Mucosa of rectum (tissue), 2 donors: ENCODE data around the gene KIF1A.

Experiments used
- H3K27ac ChIP-seq, 2 donors: one replicate each; pipeline ENCODE4 v1.7.0; 2013; ENCODE audit warnings: inconsistent platforms in 2 of 2, low read depth in 2 of 2, low read length in 2 of 2
- H3K27me3 ChIP-seq, 2 donors: one replicate each; pipeline ENCODE4 v1.7.0; 2013; ENCODE audit warnings: low read length in 2 of 2; ENCODE audit not compliant: control insufficient read depth in 2 of 2, insufficient read depth in 2 of 2
- H3K36me3 ChIP-seq, 2 donors: one replicate each; pipeline ENCODE4 v1.7.0; 2013; ENCODE audit warnings: low read length in 2 of 2; ENCODE audit not compliant: control insufficient read depth in 2 of 2, insufficient read depth in 2 of 2
- H3K4me1 ChIP-seq, 2 donors: one replicate each; pipeline ENCODE4 v1.7.0; 2013; ENCODE audit warnings: low read length in 2 of 2, mild to moderate bottlenecking in 1 of 2; ENCODE audit not compliant: control insufficient read depth in 2 of 2, insufficient read depth in 2 of 2
- H3K4me3 ChIP-seq, 2 donors: one replicate each; pipeline ENCODE4 v1.7.0; 2013; ENCODE audit warnings: low read length in 2 of 2
- H3K9ac ChIP-seq, 2 donors: one replicate each; pipeline ENCODE4 v1.7.0; 2013; ENCODE audit warnings: low read length in 2 of 2, low read depth in 1 of 2, mild to moderate bottlenecking in 1 of 2
- H3K9me3 ChIP-seq, 2 donors: one replicate each; pipeline ENCODE4 v1.7.0; 2013; ENCODE audit warnings: low read length in 2 of 2; ENCODE audit not compliant: control insufficient read depth in 2 of 2
- donor health status: healthy.
- donor health status: Normal muscosa, but diverticular disease.

Gene KIF1A

GRCh38 chr2:240733803-240734495, 86.1 kb downstream of the KIF1A start:
- H3K4me3 ChIP-seq, result no peak overlapping the region
- no peaks in the 10 kb centered on the region for H3K36me3 ChIP-seq
- peaks cover 4 to 10% of the 10 kb centered on the region in 2 donors for H3K27me3 ChIP-seq
- H3K9ac ChIP-seq, result no peak overlapping the region
- H3K9me3 ChIP-seq, result no peaks in the 10 kb centered on the region
- H3K4me1 ChIP-seq, result no peaks in the 10 kb centered on the region
- no peak overlapping the region for H3K27ac ChIP-seq

- H3K27me3 ChIP-seq, result peaks cover 4 to 10% of the 10 kb centered on the region in 2 donors
- no peak overlapping the region for H3K27ac ChIP-seq
These were observed 87.0 kb downstream of the KIF1A start for GRCh38 chr2:240732911-240733622.

GRCh38 chr2:240732184-240732583, 87.8 kb downstream of the KIF1A start:
- no peaks in the 10 kb centered on the region for H3K4me1 ChIP-seq
- H3K36me3 ChIP-seq, result no peaks in the 10 kb centered on the region
- H3K27ac ChIP-seq, result no peak overlapping the region
- H3K9me3 ChIP-seq, result no peaks in the 10 kb centered on the region
- no peak overlapping the region for H3K4me3 ChIP-seq
- no peak overlapping the region for H3K9ac ChIP-seq
- peaks cover 4 to 10% of the 10 kb centered on the region in 2 donors for H3K27me3 ChIP-seq

More at GRCh38 chr2:240732911-240733622, 87.0 kb downstream of the KIF1A start:
- Histone ChIP-seq H3K36me3 (no peaks in the 10 kb centered on the region), H3K4me3 (no peak overlapping the region), H3K4me1 (no peaks in the 10 kb centered on the region), H3K9me3 (no peaks in the 10 kb centered on the region), H3K9ac (no peak overlapping the region)

- no peaks in the 10 kb centered on the region for H3K9me3 ChIP-seq
These were observed 88.9 kb downstream of the KIF1A start for GRCh38 chr2:240731178-240731545.

GRCh38 chr2:240730501-240731177, 89.4 kb downstream of the KIF1A start:
- H3K27ac ChIP-seq, result no peak overlapping the region

More at GRCh38 chr2:240731178-240731545, 88.9 kb downstream of the KIF1A start:
- H3K27me3 ChIP-seq, result peaks cover 4 to 10% of the 10 kb centered on the region in 2 donors
- no peak overlapping the region for H3K4me3 ChIP-seq
- no peaks in the 10 kb centered on the region for H3K4me1 ChIP-seq
- H3K36me3 ChIP-seq, result no peaks in the 10 kb centered on the region
- H3K27ac ChIP-seq, result no peak overlapping the region
- H3K9ac ChIP-seq, result no peak overlapping the region

GRCh38 chr2:240728827-240729226, 91.2 kb downstream of the KIF1A start:
- no peak overlapping the region for H3K4me3 ChIP-seq
- H3K9ac ChIP-seq, result no peak overlapping the region
- no peaks in the 10 kb centered on the region for H3K4me1 ChIP-seq
- H3K27me3 ChIP-seq, result peaks cover 4 to 7% of the 10 kb centered on the region in 2 donors
- H3K36me3 ChIP-seq, result no peaks in the 10 kb centered on the region
- no peak overlapping the region for H3K27ac ChIP-seq
- H3K9me3 ChIP-seq, result no peaks in the 10 kb centered on the region

More at GRCh38 chr2:240730501-240731177, 89.4 kb downstream of the KIF1A start:
- H3K9ac ChIP-seq, result no peak overlapping the region
- H3K36me3 ChIP-seq, result no peaks in the 10 kb centered on the region
- H3K4me3 ChIP-seq, result no peak overlapping the region
- peaks cover 4 to 10% of the 10 kb centered on the region in 2 donors for H3K27me3 ChIP-seq
- H3K9me3 ChIP-seq, result no peaks in the 10 kb centered on the region
- no peaks in the 10 kb centered on the region for H3K4me1 ChIP-seq

GRCh38 chr2:240728361-240728760, 91.7 kb downstream of the KIF1A start:
- H3K4me1 ChIP-seq, result no peaks in the 10 kb centered on the region

GRCh38 chr2:240727913-240728312, 92.1 kb downstream of the KIF1A start:
- Histone ChIP-seq H3K4me3 (no peak overlapping the region), H3K36me3 (no peaks in the 10 kb centered on the region), H3K9ac (no peak overlapping the region), H3K9me3 (no peaks in the 10 kb centered on the region), H3K27me3 (peaks cover 4 to 7% of the 10 kb centered on the region in 2 donors), H3K4me1 (no peaks in the 10 kb centered on the region), H3K27ac (no peak overlapping the region)

More at GRCh38 chr2:240728361-240728760, 91.7 kb downstream of the KIF1A start:
- Histone ChIP-seq H3K4me3 (no peak overlapping the region), H3K9me3 (no peaks in the 10 kb centered on the region), H3K27ac (no peak overlapping the region), H3K27me3 (peaks cover 4 to 7% of the 10 kb centered on the region in 2 donors), H3K36me3 (no peaks in the 10 kb centered on the region), H3K9ac (no peak overlapping the region)

GRCh38 chr2:240727439-240727838, 92.6 kb downstream of the KIF1A start:
- Histone ChIP-seq H3K36me3 (no peaks in the 10 kb centered on the region), H3K4me1 (no peaks in the 10 kb centered on the region), H3K9ac (no peak overlapping the region), H3K27ac (no peak overlapping the region), H3K9me3 (no peaks in the 10 kb centered on the region), H3K4me3 (no peak overlapping the region), H3K27me3 (peaks cover 4 to 7% of the 10 kb centered on the region in 2 donors)

- H3K9me3 ChIP-seq, result no peaks in the 10 kb centered on the region
- H3K36me3 ChIP-seq, result no peaks in the 10 kb centered on the region
- no peak overlapping the region for H3K4me3 ChIP-seq
- H3K4me1 ChIP-seq, result no peaks in the 10 kb centered on the region
- no peak overlapping the region for H3K9ac ChIP-seq
- H3K27me3 ChIP-seq, result peaks cover 4 to 7% of the 10 kb centered on the region in 2 donors
- no peak overlapping the region for H3K27ac ChIP-seq
These were observed 93.1 kb downstream of the KIF1A start for GRCh38 chr2:240726876-240727275.
